ENCODE measurements around the gene JPH4.

DNA sequence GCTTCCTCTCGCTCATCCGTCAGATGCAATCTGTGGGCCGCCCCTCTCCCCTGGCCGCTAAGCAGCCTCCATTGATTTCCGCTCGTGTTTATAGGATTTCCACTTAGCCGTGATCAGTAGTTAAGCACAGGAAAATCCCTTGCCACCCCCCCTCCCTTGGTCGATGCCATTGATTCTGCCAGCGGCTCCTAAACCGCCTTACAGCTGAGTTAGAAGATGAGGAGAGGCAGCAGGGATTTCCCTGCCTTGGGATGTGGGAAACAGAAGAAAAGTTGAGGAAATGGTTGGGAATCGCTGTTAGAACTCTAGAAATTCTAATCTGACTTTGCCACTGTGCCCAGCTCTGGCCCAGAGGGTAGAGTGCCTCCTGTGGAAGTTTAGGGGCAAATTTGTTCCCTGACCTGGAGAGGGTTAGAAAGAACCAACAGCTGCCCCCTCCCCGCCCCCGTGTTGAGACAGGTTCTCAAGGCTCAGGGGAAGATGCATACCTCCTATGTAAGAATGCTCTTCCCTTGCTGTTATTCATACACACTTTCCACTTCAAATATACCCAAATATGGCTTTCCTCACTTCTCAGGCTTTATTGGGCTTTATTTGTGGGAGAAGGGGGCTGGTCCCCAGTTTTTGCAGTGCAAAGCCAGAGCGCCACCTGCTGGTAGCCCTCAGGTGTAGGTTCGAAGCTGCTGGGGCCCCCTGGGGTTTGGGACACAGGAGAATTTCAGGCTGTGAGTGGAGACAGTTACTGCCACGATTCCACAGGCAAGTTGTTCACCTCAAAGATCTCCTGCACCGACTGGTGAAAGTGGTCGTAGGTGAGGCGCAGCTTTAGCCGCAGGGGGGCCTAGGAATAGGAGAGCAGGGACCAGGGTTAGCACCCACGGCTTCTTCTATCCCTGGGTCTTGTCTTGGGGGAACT, 19.3 kb downstream of the JPH4 start:
- TF ChIP-seq EZH2 (IDR thresholded peaks at IDR 0.05; ENCODE audit: insufficient read depth, poor library complexity, severe bottlenecking) (no peak), EZH2phosphoT487 (IDR thresholded peaks at IDR 0.05; ENCODE audit: insufficient read depth, low read depth) (no peak)
